ENCODE results near the gene ABCD1. TPM values are rescaled to one million over a fixed set of nuclear protein-coding genes. Genes with fewer than 3 reads are reported as not detected.

The ABCD1 gene
- total and polyA plus RNA-seq, 2 donors from 2014 or later: 5.2 to 13.7 TPM

- H3K36me3 ChIP-seq (ENCODE audit: control insufficient read depth in 2 of 3, insufficient read depth in 3 of 3, low read length in 3 of 3): peaks cover 0 to 10% (median 7%) of the 10 kb centered on the region in 3 donors
- no peak for FAIRE-seq
- DNase-seq: peak in 1 of 5 donors; percentile 66
- no peaks in the 10 kb centered on the region for H3K9me3 ChIP-seq (ENCODE audit: control insufficient read depth in 2 of 3, insufficient read depth in 1 of 3, low read length in 3 of 3)
- TF ChIP-seq CTCF (IDR thresholded peaks at IDR 0.05; ENCODE audit: borderline replicate concordance, extremely low read depth, insufficient read depth): no peak
- H3K4me3 ChIP-seq (ENCODE audit: low read length in 3 of 3): no peak overlapping the region
- intact Hi-C loops (cut with DNase I): no loop called here
- no peaks in the 10 kb centered on the region for H3K27me3 ChIP-seq (ENCODE audit: control insufficient read depth, insufficient read depth, low read length)
- no peak overlapping the region for H3K27ac ChIP-seq (ENCODE audit: low read depth in 2 of 2, low read length in 2 of 2)
- no peak overlapping the region for H3K9ac ChIP-seq (ENCODE audit: low read length in 3 of 3)
- no peaks in the 10 kb centered on the region for H3K4me1 ChIP-seq (ENCODE audit: control insufficient read depth in 2 of 3, insufficient read depth in 2 of 3, low read depth in 1 of 3, low read length in 3 of 3)
Observed at GRCh38 chrX:153709726-153710674, 14.7 kb upstream of the ABCD1 start.

GRCh38 chrX:153714256-153714655 lies 10.4 kb upstream of the ABCD1 start:
- H3K27me3 ChIP-seq (ENCODE audit: control insufficient read depth, insufficient read depth, low read length): no peaks in the 10 kb centered on the region
- H3K4me3 ChIP-seq (ENCODE audit: low read length in 3 of 3): no peak overlapping the region
- FAIRE-seq (no peak), DNase-seq (no peak)
- intact Hi-C loops (cut with DNase I): no loop called here
- H3K9me3 ChIP-seq (ENCODE audit: control insufficient read depth in 2 of 3, insufficient read depth in 1 of 3, low read length in 3 of 3): no peaks in the 10 kb centered on the region
- H3K9ac ChIP-seq (ENCODE audit: low read length in 3 of 3): no peak overlapping the region
- TF ChIP-seq CTCF (IDR thresholded peaks at IDR 0.05; ENCODE audit: borderline replicate concordance, extremely low read depth, insufficient read depth): no peak
- H3K27ac ChIP-seq (ENCODE audit: low read depth in 2 of 2, low read length in 2 of 2): no peak overlapping the region
- no peaks in the 10 kb centered on the region for H3K4me1 ChIP-seq (ENCODE audit: control insufficient read depth in 2 of 3, insufficient read depth in 2 of 3, low read depth in 1 of 3, low read length in 3 of 3)
- peaks cover 0 to 19% (median 13%) of the 10 kb centered on the region in 3 donors for H3K36me3 ChIP-seq (ENCODE audit: control insufficient read depth in 2 of 3, insufficient read depth in 3 of 3, low read length in 3 of 3)

- no peaks in the 10 kb centered on the region for H3K4me1 ChIP-seq (ENCODE audit: control insufficient read depth in 2 of 3, insufficient read depth in 2 of 3, low read depth in 1 of 3, low read length in 3 of 3)
- intact Hi-C loops (cut with DNase I): no loop called here
- H3K27ac ChIP-seq (ENCODE audit: low read depth in 2 of 2, low read length in 2 of 2): no peak overlapping the region
- H3K9ac ChIP-seq (ENCODE audit: low read length in 3 of 3): no peak overlapping the region
- TF ChIP-seq CTCF (IDR thresholded peaks at IDR 0.05; ENCODE audit: borderline replicate concordance, extremely low read depth, insufficient read depth): no peak
- H3K9me3 ChIP-seq (ENCODE audit: control insufficient read depth in 2 of 3, insufficient read depth in 1 of 3, low read length in 3 of 3): no peaks in the 10 kb centered on the region
- peaks cover 2 to 28% (median 24%) of the 10 kb centered on the region in 3 donors for H3K36me3 ChIP-seq (ENCODE audit: control insufficient read depth in 2 of 3, insufficient read depth in 3 of 3, low read length in 3 of 3)
- FAIRE-seq (no peak), DNase-seq (peak in 1 of 5 donors; percentile 3)
- H3K4me3 ChIP-seq (ENCODE audit: low read length in 3 of 3): no peak overlapping the region
- H3K27me3 ChIP-seq (ENCODE audit: control insufficient read depth, insufficient read depth, low read length): no peaks in the 10 kb centered on the region
Observed at GRCh38 chrX:153717445-153717844, 7.2 kb upstream of the ABCD1 start.
